ENCODE results near the gene CFDP1.

GRCh38 chr16:75252049-75252864 lies 181.0 kb downstream of the CFDP1 start:
- TF ChIP-seq, protein P1, sequence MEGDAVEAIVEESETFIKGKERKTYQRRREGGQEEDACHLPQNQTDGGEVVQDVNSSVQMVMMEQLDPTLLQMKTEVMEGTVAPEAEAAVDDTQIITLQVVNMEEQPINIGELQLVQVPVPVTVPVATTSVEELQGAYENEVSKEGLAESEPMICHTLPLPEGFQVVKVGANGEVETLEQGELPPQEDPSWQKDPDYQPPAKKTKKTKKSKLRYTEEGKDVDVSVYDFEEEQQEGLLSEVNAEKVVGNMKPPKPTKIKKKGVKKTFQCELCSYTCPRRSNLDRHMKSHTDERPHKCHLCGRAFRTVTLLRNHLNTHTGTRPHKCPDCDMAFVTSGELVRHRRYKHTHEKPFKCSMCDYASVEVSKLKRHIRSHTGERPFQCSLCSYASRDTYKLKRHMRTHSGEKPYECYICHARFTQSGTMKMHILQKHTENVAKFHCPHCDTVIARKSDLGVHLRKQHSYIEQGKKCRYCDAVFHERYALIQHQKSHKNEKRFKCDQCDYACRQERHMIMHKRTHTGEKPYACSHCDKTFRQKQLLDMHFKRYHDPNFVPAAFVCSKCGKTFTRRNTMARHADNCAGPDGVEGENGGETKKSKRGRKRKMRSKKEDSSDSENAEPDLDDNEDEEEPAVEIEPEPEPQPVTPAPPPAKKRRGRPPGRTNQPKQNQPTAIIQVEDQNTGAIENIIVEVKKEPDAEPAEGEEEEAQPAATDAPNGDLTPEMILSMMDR (IDR thresholded peaks at IDR 0.05; ENCODE audit: insufficient read depth, low read length) = no peak
- TF ChIP-seq SPI1 (IDR thresholded peaks at IDR 0.05; ENCODE audit: borderline replicate concordance, low read depth) (no peak), POLR2AphosphoS5 (IDR thresholded peaks at IDR 0.05; ENCODE audit: low read depth) (no peak), GABPA (IDR thresholded peaks at IDR 0.05; ENCODE audit: low read depth) (no peak)
